ENCODE measurements around the gene HNRNPL.

DNA sequence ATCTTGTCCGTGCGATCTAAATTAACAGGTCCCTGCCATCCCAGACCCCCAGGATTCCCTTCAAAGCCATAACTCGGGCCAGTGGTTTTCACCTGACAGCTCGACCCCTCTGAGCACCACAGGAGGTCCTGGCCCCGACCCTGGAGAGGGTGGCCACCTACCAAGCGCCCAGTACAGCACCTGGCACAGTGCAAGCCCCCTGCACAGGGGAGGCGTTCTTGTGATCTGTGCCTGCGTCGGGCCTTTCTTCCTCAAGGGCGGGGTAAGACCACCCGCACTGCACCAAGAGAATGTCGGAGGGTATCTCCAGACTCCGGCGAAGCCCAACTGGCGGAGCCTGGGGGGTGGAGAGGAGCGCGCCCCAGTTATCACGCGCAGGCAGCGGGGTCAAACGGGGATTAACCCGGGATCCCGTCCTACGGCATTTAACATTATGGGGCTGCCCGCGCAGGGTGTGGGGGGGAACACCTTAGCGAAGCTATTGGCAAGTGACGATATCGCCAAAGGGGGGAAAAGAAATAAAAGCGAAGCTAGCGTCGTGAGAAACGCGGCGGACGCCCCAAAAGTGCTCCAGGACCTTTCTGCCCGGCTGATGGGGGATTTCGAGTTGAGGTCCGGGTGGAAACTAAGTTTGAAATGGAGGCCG, 1.3 kb upstream of the HNRNPL start:
- TF ChIP-seq, protein P1, sequence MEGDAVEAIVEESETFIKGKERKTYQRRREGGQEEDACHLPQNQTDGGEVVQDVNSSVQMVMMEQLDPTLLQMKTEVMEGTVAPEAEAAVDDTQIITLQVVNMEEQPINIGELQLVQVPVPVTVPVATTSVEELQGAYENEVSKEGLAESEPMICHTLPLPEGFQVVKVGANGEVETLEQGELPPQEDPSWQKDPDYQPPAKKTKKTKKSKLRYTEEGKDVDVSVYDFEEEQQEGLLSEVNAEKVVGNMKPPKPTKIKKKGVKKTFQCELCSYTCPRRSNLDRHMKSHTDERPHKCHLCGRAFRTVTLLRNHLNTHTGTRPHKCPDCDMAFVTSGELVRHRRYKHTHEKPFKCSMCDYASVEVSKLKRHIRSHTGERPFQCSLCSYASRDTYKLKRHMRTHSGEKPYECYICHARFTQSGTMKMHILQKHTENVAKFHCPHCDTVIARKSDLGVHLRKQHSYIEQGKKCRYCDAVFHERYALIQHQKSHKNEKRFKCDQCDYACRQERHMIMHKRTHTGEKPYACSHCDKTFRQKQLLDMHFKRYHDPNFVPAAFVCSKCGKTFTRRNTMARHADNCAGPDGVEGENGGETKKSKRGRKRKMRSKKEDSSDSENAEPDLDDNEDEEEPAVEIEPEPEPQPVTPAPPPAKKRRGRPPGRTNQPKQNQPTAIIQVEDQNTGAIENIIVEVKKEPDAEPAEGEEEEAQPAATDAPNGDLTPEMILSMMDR (IDR thresholded peaks at IDR 0.05; ENCODE audit: low read depth, low read length) = no peak
- TF ChIP-seq POLR2A (IDR thresholded peaks at IDR 0.05; ENCODE audit: extremely low read depth, insufficient read length) = no peak
